DND-41 (cell line): ENCODE data around the gene COL8A2.

Experiments used
- ATAC-seq: fragments of 200-7000 bp; cut with Tn5 transposase; 3 replicates; pipeline ENCODE4 v1.9.1; 2021; ENCODE audit warnings: low read depth; ENCODE audit not compliant: insufficient read depth
- DNase-seq: peaks from one replicate; pipeline ENCODE4 v3.0.0-alpha.2; 2020
- H2AFZ ChIP-seq: 2 replicates; pipeline ENCODE4 v1.6.0; 2012; ENCODE audit warnings: low read depth, low read length
- H3K27ac ChIP-seq: 2 replicates; pipeline ENCODE4 v1.5.1; 2012; ENCODE audit warnings: low read length, inconsistent platforms
- H3K27me3 ChIP-seq: fragments of 200-600 bp; sonication (generic); 2 replicates; pipeline ENCODE4 v1.6.0; 2012; ENCODE audit warnings: low read length, mild to moderate bottlenecking, inconsistent platforms; ENCODE audit not compliant: insufficient read depth, poor library complexity
- H3K36me3 ChIP-seq: 2 replicates; pipeline ENCODE4 v1.5.1; 2012; ENCODE audit warnings: low read length, inconsistent platforms; ENCODE audit not compliant: insufficient read depth
- H3K4me1 ChIP-seq: 2 replicates; pipeline ENCODE4 v1.5.1; 2012; ENCODE audit warnings: mild to moderate bottlenecking, low read length; ENCODE audit not compliant: insufficient read depth
- H3K4me2 ChIP-seq: 2 replicates; pipeline ENCODE4 v1.6.0; 2012; ENCODE audit warnings: mild to moderate bottlenecking, moderate library complexity, low read length, inconsistent platforms; ENCODE audit not compliant: insufficient read depth
- H3K4me3 ChIP-seq, 2 experiments: fragments of 200-600 bp in 1 of 2; shearing (Covaris generic) in 1 of 2; 2 replicates each; pipeline ENCODE4 v1.5.1; 2012 to 2016; ENCODE audit warnings: inconsistent platforms in 2 of 2, low read length in 2 of 2, mild to moderate bottlenecking in 2 of 2, low read depth in 1 of 2, moderate library complexity in 1 of 2
- H3K79me2 ChIP-seq: 2 replicates; pipeline ENCODE4 v1.6.0; 2012; ENCODE audit warnings: low read length, inconsistent platforms; ENCODE audit not compliant: insufficient read depth
- H3K9ac ChIP-seq: 2 replicates; pipeline ENCODE4 v1.6.0; 2012; ENCODE audit warnings: low read depth, mild to moderate bottlenecking, inconsistent platforms, low read length, moderate library complexity
- H3K9me3 ChIP-seq: 2 replicates; pipeline ENCODE4 v1.5.1; 2012; ENCODE audit warnings: low read length, moderate library complexity, mild to moderate bottlenecking, inconsistent platforms; ENCODE audit not compliant: insufficient read depth, severe bottlenecking
- H4K20me1 ChIP-seq: 2 replicates; pipeline ENCODE4 v1.6.0; 2012; ENCODE audit warnings: low read length; ENCODE audit not compliant: insufficient read depth
- EZH2 ChIP-seq: IDR thresholded peaks from 3 replicates; pipeline ENCODE4 v1.6.1; 2012; ENCODE audit warnings: borderline replicate concordance, low read depth, mild to moderate bottlenecking, moderate library complexity, low read length, inconsistent platforms; ENCODE audit not compliant: severe bottlenecking
- TF ChIP-seq, protein P1 (sequence below): IDR thresholded peaks from 2 replicates; pipeline ENCODE4 v1.5.1; 2012; ENCODE audit warnings: borderline replicate concordance, low read length, moderate library complexity, mild to moderate bottlenecking; ENCODE audit not compliant: poor library complexity, severe bottlenecking; ENCODE audit errors: extremely low read depth

The COL8A2 gene

GRCh38 chr1:36144413-36144812 is 19.4 kb upstream of the COL8A2 start:
- DNase-seq (no peak), ATAC-seq (no peak)
- no peak for TF ChIP-seq EZH2
- TF ChIP-seq, protein P1, sequence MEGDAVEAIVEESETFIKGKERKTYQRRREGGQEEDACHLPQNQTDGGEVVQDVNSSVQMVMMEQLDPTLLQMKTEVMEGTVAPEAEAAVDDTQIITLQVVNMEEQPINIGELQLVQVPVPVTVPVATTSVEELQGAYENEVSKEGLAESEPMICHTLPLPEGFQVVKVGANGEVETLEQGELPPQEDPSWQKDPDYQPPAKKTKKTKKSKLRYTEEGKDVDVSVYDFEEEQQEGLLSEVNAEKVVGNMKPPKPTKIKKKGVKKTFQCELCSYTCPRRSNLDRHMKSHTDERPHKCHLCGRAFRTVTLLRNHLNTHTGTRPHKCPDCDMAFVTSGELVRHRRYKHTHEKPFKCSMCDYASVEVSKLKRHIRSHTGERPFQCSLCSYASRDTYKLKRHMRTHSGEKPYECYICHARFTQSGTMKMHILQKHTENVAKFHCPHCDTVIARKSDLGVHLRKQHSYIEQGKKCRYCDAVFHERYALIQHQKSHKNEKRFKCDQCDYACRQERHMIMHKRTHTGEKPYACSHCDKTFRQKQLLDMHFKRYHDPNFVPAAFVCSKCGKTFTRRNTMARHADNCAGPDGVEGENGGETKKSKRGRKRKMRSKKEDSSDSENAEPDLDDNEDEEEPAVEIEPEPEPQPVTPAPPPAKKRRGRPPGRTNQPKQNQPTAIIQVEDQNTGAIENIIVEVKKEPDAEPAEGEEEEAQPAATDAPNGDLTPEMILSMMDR = no peak
- no peak overlapping the region for H3K4me3 ChIP-seq
- no peak overlapping the region for H3K4me2 ChIP-seq
- no peaks in the 10 kb centered on the region for H3K9me3 ChIP-seq
- H3K79me2 ChIP-seq = peaks cover 77% of the 10 kb centered on the region
- H3K36me3 ChIP-seq = peaks cover 25% of the 10 kb centered on the region
- H4K20me1 ChIP-seq = peaks cover 14% of the 10 kb centered on the region
- H3K9ac ChIP-seq = no peak overlapping the region
- H3K27ac ChIP-seq = no peak overlapping the region
- H3K4me1 ChIP-seq = peaks cover 19% of the 10 kb centered on the region
- no peak overlapping the region for H2AFZ ChIP-seq
- H3K27me3 ChIP-seq = no peaks in the 10 kb centered on the region

DNA sequence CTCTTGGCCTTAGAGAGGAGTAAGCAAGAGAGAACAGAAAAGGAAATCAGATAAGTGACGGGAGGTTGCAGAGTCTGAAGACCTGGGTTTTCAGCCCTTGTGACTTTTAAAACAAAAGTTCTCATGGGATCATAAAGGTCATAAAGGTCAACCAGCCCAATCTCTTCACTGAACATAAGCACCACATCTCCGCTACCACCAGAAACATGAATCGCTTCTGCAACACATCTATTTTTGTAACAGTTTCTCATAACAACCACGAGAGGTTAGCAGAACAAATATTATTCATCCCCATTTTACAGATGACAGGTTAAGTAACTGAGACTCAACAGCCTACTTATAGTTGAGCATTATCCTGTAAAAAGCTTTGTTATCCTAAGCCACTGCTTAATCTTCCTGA is 18.4 kb upstream of the COL8A2 start:
- Histone ChIP-seq H3K4me3 (no peak overlapping the region), H3K4me1 (peaks cover 14% of the 10 kb centered on the region), H3K9ac (no peak overlapping the region), H4K20me1 (peaks cover 17% of the 10 kb centered on the region), H3K79me2 (peaks cover 69% of the 10 kb centered on the region), H3K4me2 (no peak overlapping the region), H3K27me3 (no peaks in the 10 kb centered on the region), H3K36me3 (peaks cover 31% of the 10 kb centered on the region), H3K27ac (no peak overlapping the region), H2AFZ (no peak overlapping the region), H3K9me3 (no peaks in the 10 kb centered on the region)
- no peak for TF ChIP-seq EZH2
- TF ChIP-seq, protein P1 = no peak
- ATAC-seq = no peak
- DNase-seq = no peak

DNA sequence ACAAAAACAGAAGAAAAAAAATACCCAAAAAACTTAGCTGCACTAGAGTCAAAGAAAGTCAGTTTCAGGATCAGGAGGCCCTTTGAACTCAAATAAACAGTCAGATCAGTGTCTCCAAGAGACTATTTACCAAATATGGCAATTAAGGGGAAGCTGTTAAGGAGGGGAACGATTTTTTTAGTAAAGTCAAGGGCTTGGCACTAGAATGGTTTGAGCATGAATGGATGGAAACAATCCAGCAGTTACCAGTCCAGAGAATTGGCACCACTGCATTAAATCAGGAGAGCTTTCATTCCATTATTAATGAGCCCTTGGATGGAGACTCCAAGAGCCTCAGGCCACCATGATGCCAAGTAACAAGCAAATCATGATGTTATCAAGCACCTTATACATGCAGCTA is 17.1 kb upstream of the COL8A2 start:
- H3K9me3 ChIP-seq = no peaks in the 10 kb centered on the region
- peaks cover 17% of the 10 kb centered on the region for H4K20me1 ChIP-seq
- H3K9ac ChIP-seq = no peak overlapping the region
- no peak for TF ChIP-seq EZH2
- TF ChIP-seq, protein P1 = no peak
- H3K27me3 ChIP-seq = no peaks in the 10 kb centered on the region
- peaks cover under 1% of the 10 kb centered on the region; the same call in 1 of the 2 replicates for H3K4me1 ChIP-seq
- peaks cover 38% of the 10 kb centered on the region for H3K36me3 ChIP-seq
- DNase-seq (no peak), ATAC-seq (no peak)
- peaks cover 56% of the 10 kb centered on the region for H3K79me2 ChIP-seq
- H3K27ac ChIP-seq = no peak overlapping the region
- no peak overlapping the region for H3K4me3 ChIP-seq
- H2AFZ ChIP-seq = no peak overlapping the region
- H3K4me2 ChIP-seq = no peak overlapping the region

GRCh38 chr1:36139521-36139920 is 14.5 kb upstream of the COL8A2 start:
- Histone ChIP-seq H3K79me2 (peaks cover 39% of the 10 kb centered on the region), H3K36me3 (peaks cover 43% of the 10 kb centered on the region), H3K4me3 (no peak overlapping the region), H2AFZ (no peak overlapping the region), H3K27ac (no peak overlapping the region), H3K4me1 (no peaks in the 10 kb centered on the region), H3K9me3 (no peaks in the 10 kb centered on the region), H3K9ac (no peak overlapping the region), H4K20me1 (peaks cover 15% of the 10 kb centered on the region), H3K27me3 (no peaks in the 10 kb centered on the region), H3K4me2 (no peak overlapping the region)
- TF ChIP-seq, protein P1 = no peak
- no peak for TF ChIP-seq EZH2
- no peak for DNase-seq
- ATAC-seq = no peak
